Left ventricle myocardium superior (tissue), 1 donor: ENCODE measurements around the gene TTLL5. TPM values are rescaled to one million over a fixed set of nuclear protein-coding genes. Genes with fewer than 3 reads are reported as not detected.

Experiments used
- ATAC-seq: fragments of 200-7000 bp; cut with Tn5 transposase; one replicate; pipeline ENCODE4 v1.9.1; 2020; ENCODE audit warnings: mild to moderate bottlenecking, moderate library complexity
- DNase-seq: peaks from one replicate; pipeline ENCODE4 v3.0.0-alpha.2; 2020
- intact Hi-C: fragments of 100-400 bp; cut with micrococcal nuclease; formaldehyde crosslinking; loops from one replicate; pipeline ENCODE4 v1.11.0; 2022
- total RNA-seq: library from RNA; stranded (reverse); fragmentation: NEBNext Ultra II Directional; extraction: Animal tissue kit (Norgen Biotek cat#: 25700); gene quantifications from one replicate; pipeline ENCODE4 v1.2.1, GENCODE V29; 2021
- donor health status: DM: no; HTN: yes; CAD: no; lungs with severe emphysema.

The TTLL5 gene
- total RNA-seq, 1 donor from 2014 or later, result 15.8 TPM

GRCh38 chr14:75876530-75876929, 215.5 kb downstream of the TTLL5 start:
- intact Hi-C loops, result loop anchor here (10.0 kb wide), 1 partner anchor 82 kb away; no protein-coding TSS in a partner anchor
- peak; percentile 83 for ATAC-seq
- DNase-seq, result no peak

GRCh38 chr14:75877292-75877691, 216.2 kb downstream of the TTLL5 start:
- DNase-seq, result peak; percentile 44
- intact Hi-C loops, result loop anchor here (10.0 kb wide), 1 partner anchor 82 kb away; no protein-coding TSS in a partner anchor
- ATAC-seq, result peak; percentile 89

GRCh38 chr14:75877884-75878283, 216.8 kb downstream of the TTLL5 start:
- no peak for ATAC-seq
- intact Hi-C loops, result loop anchor here (10.0 kb wide), 1 partner anchor 83 kb away; no protein-coding TSS in a partner anchor
- DNase-seq, result no peak

- ATAC-seq (no peak), DNase-seq (no peak)
- intact Hi-C loops, result loop anchor here (10.0 kb wide), 1 partner anchor 84 kb away; no protein-coding TSS in a partner anchor
Measured at GRCh38 chr14:75879031-75879430, 218.0 kb downstream of the TTLL5 start.

- DNase-seq (no peak), ATAC-seq (no peak)
- intact Hi-C loops, result no loop called here
Measured at GRCh38 chr14:75880512-75880911, 219.5 kb downstream of the TTLL5 start.

GRCh38 chr14:75881994-75882393, 220.9 kb downstream of the TTLL5 start:
- ATAC-seq, result no peak
- intact Hi-C loops, result no loop called here
- no peak for DNase-seq

GRCh38 chr14:75884198-75884611, 223.2 kb downstream of the TTLL5 start:
- intact Hi-C loops, result no loop called here
- ATAC-seq (peak; percentile 38), DNase-seq (no peak)

GRCh38 chr14:75885829-75886228, 224.8 kb downstream of the TTLL5 start:
- no peak for DNase-seq
- intact Hi-C loops, result no loop called here
- ATAC-seq, result no peak

- ATAC-seq (no peak), DNase-seq (no peak)
- intact Hi-C loops, result no loop called here
Measured at GRCh38 chr14:75886636-75887348, 225.7 kb downstream of the TTLL5 start.

- DNase-seq (no peak), ATAC-seq (peak; percentile 60)
- intact Hi-C loops, result no loop called here
Measured at GRCh38 chr14:75888945-75889344, 227.9 kb downstream of the TTLL5 start.

- DNase-seq, result no peak
- no peak for ATAC-seq
- intact Hi-C loops, result no loop called here
Measured at GRCh38 chr14:75896341-75896740, 235.3 kb downstream of the TTLL5 start.

GRCh38 chr14:75904311-75904710, 243.3 kb downstream of the TTLL5 start:
- no peak for DNase-seq

GRCh38 chr14:75905147-75905904, 244.3 kb downstream of the TTLL5 start:
- ATAC-seq, result peak; percentile 69
- intact Hi-C loops, result loop anchor here (5.0 kb wide), 1 partner anchor 72 kb away; no protein-coding TSS in a partner anchor
- DNase-seq, result peak; percentile 49

More at GRCh38 chr14:75904311-75904710, 243.3 kb downstream of the TTLL5 start:
- ATAC-seq, result no peak
- intact Hi-C loops, result no loop called here

- intact Hi-C loops, result loop anchor here (5.0 kb wide), 1 partner anchor 71 kb away; no protein-coding TSS in a partner anchor
- ATAC-seq, result no peak
- DNase-seq, result no peak
Measured at GRCh38 chr14:75906228-75906627, 245.2 kb downstream of the TTLL5 start.

- ATAC-seq, result peak; percentile 77
- intact Hi-C loops, result loop anchor here (5.0 kb wide), 1 partner anchor 71 kb away; no protein-coding TSS in a partner anchor
- no peak for DNase-seq
Measured at GRCh38 chr14:75906680-75907280, 245.7 kb downstream of the TTLL5 start.

GRCh38 chr14:75907756-75908359, 246.8 kb downstream of the TTLL5 start:
- no peak for ATAC-seq
- DNase-seq, result no peak
- intact Hi-C loops, result loop anchor here (5.0 kb wide), 1 partner anchor 69 kb away; no protein-coding TSS in a partner anchor

GRCh38 chr14:75909630-75910029, 248.6 kb downstream of the TTLL5 start:
- intact Hi-C loops, result loop anchor here (5.0 kb wide), 1 partner anchor 68 kb away; no protein-coding TSS in a partner anchor
- no peak for DNase-seq
- no peak for ATAC-seq

GRCh38 chr14:75910048-75910447, 249.0 kb downstream of the TTLL5 start:
- intact Hi-C loops, result no loop called here
- DNase-seq (no peak), ATAC-seq (no peak)

- no peak for DNase-seq
- no peak for ATAC-seq
- intact Hi-C loops, result no loop called here
Measured at GRCh38 chr14:75911883-75912282, 250.8 kb downstream of the TTLL5 start.
